ENCODE results near the gene PLCL1.

Gene PLCL1

DNA sequence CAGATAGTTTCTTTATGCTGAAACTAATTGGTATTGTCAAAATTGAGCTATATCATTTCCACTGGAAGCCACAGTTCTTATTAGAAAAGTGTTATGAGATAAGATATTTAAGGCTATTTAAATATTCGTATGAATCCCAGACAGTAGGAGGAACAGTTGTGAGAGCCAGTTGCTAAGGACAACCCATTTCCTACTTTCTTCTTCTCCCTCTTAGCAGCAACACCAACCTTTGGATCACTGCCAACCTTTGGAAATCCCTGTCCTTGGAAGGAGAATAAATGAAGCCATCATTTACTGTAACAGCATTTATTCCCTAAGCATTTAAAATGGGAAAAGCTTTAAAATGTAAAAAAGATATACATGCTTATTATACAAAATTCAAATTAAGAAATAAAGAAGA, 85.8 kb downstream of the PLCL1 start:
- peak; percentile 12 for DNase-seq

- no peak for DNase-seq
These were observed 87.6 kb downstream of the PLCL1 start for GRCh38 chr2:197891897-197892442.

GRCh38 chr2:197893403-197894177, 89.2 kb downstream of the PLCL1 start:
- DNase-seq: no peak

DNA sequence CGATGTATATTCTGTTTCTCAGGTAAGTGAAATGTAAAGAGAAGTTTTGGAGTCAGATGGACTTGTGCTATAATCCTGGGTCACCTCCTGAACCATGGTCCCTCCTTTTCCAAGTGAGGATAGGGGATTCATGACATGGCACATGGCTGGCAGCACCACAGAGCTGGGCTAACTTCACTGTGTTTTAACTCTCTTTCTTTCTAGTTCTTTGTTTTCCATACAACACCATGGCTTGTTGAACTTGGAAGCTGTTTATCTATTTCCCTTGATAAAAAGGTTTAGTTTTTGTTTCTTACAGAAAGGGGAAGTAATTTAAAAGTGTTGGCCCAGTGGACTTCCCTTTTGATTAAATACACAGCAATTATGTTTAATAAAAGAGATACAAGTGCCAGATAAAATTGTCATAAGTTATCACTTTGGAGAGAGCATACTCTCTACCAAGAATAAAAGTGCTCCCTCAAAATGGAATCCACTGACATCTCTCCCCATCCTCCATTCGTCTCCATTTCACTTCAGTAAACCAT, 90.4 kb downstream of the PLCL1 start:
- DNase-seq: no peak

- no peak for DNase-seq
These were observed 93.7 kb downstream of the PLCL1 start for GRCh38 chr2:197897960-197898678.

GRCh38 chr2:197904446-197904845, 100.1 kb downstream of the PLCL1 start:
- no peak for DNase-seq

- no peak for DNase-seq
These were observed 103.8 kb downstream of the PLCL1 start for GRCh38 chr2:197908156-197908555.

- DNase-seq: no peak
These were observed 104.8 kb downstream of the PLCL1 start for GRCh38 chr2:197908990-197909776.

GRCh38 chr2:197911667-197912066, 107.3 kb downstream of the PLCL1 start:
- DNase-seq: no peak

DNA sequence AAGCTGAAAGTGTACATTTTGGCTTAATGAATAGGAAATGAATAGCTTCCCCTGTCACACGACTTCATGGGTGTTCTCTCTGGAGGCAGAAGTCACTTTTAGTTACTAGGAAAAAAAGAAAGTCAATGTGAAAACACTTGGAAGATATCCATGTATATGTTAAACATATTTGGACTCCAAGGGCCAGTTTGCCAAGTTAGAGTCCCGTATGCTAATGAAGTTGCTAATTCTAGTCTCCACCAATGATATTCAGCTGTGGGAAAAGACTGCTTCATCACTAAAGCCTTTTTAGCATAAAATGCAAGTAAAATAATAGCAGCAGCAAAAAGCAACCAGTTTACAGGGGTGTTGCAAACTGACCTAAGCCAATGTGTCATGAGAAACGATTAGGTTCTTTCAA, 108.7 kb downstream of the PLCL1 start:
- no peak for DNase-seq

GRCh38 chr2:197914778-197915177, 110.4 kb downstream of the PLCL1 start:
- no peak for DNase-seq

- no peak for DNase-seq
These were observed 111.3 kb downstream of the PLCL1 start for GRCh38 chr2:197915548-197916265.

- no peak for DNase-seq
These were observed 115.1 kb downstream of the PLCL1 start for GRCh38 chr2:197919487-197919886.

DNA sequence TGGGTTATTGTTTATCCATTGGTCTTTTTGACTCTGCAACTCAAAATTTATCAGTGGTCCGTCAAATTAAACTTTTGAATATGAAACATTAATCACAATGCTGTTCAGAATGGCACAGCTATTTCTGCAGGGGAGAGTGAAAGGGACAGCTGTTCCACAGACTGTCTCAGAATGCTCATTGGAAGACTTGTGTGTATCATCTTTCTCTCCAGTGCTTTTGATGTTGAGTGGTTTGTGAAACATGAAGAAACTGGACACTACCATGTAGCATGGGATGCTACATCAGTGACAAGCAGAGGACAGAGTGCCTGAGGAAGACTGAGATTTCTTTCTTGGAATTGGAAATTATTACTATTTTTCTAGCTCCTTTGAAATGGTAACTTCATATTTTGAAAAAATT, 115.7 kb downstream of the PLCL1 start:
- DNase-seq: no peak

GRCh38 chr2:197920592-197921201, 116.3 kb downstream of the PLCL1 start:
- no peak for DNase-seq

DNA sequence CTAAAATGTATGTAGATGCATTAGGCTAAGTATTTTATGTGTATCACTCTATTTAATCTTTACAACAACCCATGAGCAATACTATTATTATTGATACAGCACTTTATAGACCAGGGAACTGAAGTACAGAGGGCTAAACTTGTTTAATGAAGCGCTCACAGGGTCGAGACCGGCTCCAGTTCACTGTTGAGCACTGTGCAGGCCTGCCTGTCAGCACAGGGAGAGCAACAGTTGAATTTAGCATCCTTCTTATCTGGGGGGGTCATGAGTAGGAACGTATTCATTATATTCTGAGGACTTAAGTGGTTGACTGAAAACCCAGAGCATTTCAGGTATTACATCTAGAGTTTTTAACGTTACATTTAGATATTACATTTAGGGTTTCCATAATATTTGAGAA, 120.1 kb downstream of the PLCL1 start:
- DNase-seq: no peak

DNA sequence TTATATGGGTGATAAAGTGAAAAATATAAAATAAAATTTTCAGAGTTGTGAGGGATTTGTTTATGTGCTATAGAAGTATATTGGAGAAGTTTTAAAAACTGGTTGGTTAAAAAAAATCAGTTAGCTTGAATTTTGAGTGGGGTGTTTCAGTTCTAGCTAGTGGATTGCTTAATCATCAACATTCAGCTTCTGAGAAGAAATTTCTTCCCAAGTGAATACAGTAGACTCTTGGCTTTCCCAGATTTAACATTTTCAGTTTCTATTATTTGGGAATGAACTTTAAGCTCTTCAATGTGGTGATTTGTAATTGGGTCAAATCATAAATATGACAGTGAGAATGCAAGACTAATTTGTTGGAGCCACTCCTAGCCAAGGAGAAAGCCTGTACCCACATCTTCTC, 120.8 kb downstream of the PLCL1 start:
- no peak for DNase-seq

DNA sequence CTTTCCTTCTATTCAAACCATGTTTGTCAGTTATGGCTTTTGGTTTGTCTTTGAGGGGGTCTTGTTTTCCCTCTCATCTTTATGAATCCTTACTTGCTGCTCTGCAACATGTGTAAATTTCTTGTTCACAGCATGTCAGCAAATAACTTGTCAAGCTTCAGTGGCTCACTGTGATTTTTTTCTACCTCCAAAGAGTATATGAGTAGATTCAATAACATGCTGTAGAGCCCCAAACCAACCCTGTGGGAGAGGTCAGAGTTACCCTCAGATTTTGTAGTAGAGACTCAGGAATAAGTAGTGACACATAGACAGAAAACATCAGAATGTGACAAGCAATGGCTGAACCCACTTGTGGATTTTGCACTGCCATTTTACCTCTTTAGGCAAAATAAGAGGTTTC, 121.6 kb downstream of the PLCL1 start:
- no peak for DNase-seq

GRCh38 chr2:197926673-197927072, 122.3 kb downstream of the PLCL1 start:
- DNase-seq: no peak

DNA sequence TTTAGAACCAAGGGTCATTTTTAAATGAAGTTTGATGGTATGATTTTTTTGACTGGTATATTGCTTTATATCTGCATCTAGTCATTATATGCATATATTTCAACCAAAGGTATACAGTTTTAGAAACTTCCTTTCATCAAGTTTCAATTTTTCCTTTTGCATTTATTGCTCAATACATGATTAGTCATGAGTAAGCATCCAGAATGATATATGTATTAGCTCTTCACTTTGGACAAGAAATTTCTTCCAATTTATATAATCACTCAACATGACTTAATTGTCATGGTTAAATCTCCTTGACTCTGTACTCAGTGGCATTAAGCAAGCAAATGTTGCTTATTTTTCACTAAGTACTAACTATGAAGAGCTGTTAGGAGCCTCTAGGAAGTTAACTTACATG, 123.6 kb downstream of the PLCL1 start:
- DNase-seq: no peak

DNA sequence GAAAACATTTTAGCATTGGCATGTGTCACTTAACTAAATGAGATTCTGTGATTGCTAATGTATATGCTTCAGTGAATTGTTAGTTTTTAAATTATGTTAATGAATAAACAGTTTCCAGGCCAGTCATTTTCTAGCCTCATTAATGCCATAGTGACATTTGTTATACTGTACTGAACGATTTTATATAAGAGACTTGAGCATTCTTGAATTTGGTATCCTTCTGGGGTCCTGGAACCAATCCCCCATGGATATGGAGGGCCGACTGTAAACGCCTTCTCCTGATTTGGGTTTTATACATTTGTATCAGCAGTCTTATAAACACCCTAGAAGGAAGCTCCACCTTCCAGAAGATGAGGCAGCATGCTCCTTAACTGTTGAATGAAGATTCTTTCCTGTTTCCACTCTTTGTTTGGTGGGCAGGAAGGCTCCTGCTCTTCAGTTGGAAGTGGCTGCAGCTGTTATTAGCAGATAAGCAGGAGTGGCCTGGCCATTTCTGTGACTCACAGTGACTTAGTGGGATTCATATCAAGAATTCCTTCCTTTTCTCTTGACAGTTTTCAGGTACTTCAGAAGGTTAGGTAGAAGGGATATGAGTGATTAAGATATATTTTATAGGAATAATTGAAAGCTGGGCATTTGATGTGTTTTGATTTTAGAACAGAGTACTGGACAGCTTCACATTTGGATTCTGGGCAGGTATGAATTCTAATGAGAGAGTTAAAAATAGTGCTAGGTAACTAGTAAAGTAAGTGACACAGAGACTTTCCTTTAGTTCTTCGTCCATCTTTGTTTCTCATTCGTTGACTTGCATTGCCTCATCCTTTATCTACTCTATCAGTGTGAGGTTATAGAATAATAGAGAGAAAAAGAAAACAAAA, 124.9 kb downstream of the PLCL1 start:
- DNase-seq: no peak
